ENCODE results near the gene PLIN5. TPM values are rescaled to one million over a fixed set of nuclear protein-coding genes. Genes with fewer than 3 reads are reported as not detected.
A peak's percentile ranks its signal among the peaks of the same experiment; 100 is the strongest.

Gene PLIN5
- total and polyA plus RNA-seq, 10 donors: 0.82 to 18.4 (median 7.5) TPM

GRCh38 chr19:4557971-4558941, 23.2 kb upstream of the PLIN5 start:
- WGBS, 5 donors: 25 to 31% (median 28%) methylated on average over 34 to 44 of the region's 44 CpGs
- Histone ChIP-seq H3K4me1 (peaks cover 0 to 75% (median 38%) of the 10 kb centered on the region in 6 donors), H3K27ac (peak overlapping the region; percentile 48 to 85 (median 74)), H3K27me3 (replicated peaks in 1 of 7) (peaks cover 0 to 8% (median 0%) of the 10 kb centered on the region in 7 donors), H3K36me3 (peaks cover 0 to 32% (median 0%) of the 10 kb centered on the region in 6 donors), H3K4me3 (peak overlapping the region; percentile 24 to 72 (median 44)), H3K9me3 (no peaks in the 10 kb centered on the region)
- intact Hi-C loops (cut with DNase I; ENCODE audit: low total_unique reads): no loop called here
- DNase-seq: peak; percentile 85
- TF ChIP-seq POLR2A (IDR thresholded peaks at IDR 0.05) (no peak), POLR2AphosphoS5 (IDR thresholded peaks at IDR 0.05) (peak in 2 of 3 donors; percentile 18 to 73)
- TF ChIP-seq, protein P1, sequence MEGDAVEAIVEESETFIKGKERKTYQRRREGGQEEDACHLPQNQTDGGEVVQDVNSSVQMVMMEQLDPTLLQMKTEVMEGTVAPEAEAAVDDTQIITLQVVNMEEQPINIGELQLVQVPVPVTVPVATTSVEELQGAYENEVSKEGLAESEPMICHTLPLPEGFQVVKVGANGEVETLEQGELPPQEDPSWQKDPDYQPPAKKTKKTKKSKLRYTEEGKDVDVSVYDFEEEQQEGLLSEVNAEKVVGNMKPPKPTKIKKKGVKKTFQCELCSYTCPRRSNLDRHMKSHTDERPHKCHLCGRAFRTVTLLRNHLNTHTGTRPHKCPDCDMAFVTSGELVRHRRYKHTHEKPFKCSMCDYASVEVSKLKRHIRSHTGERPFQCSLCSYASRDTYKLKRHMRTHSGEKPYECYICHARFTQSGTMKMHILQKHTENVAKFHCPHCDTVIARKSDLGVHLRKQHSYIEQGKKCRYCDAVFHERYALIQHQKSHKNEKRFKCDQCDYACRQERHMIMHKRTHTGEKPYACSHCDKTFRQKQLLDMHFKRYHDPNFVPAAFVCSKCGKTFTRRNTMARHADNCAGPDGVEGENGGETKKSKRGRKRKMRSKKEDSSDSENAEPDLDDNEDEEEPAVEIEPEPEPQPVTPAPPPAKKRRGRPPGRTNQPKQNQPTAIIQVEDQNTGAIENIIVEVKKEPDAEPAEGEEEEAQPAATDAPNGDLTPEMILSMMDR (IDR thresholded peaks at IDR 0.05 in 8 of 11, conservative IDR thresholded peaks at IDR 0.05 in 3 of 11): peak; percentile 87 to 99 (median 97)

- peaks cover 0 to 41% (median 0%) of the 10 kb centered on the region in 6 donors for H3K36me3 ChIP-seq
- 69 to 85% (median 73%) methylated on average over 30 to 33 of the region's 33 CpGs for WGBS, 5 donors
- no peaks in the 10 kb centered on the region for H3K9me3 ChIP-seq
- H3K27ac ChIP-seq: peak overlapping the region; percentile 48 to 85 (median 74)
- peaks cover 0 to 68% (median 33%) of the 10 kb centered on the region in 6 donors for H3K4me1 ChIP-seq
- intact Hi-C loops (cut with DNase I; ENCODE audit: low total_unique reads): no loop called here
- TF ChIP-seq, protein P1 (IDR thresholded peaks at IDR 0.05 in 8 of 11, conservative IDR thresholded peaks at IDR 0.05 in 3 of 11): peak in 6 of 11 experiments; percentile 8 to 49 (median 19)
- TF ChIP-seq POLR2AphosphoS5 (IDR thresholded peaks at IDR 0.05) (peak; percentile 67 to 83 (median 79)), POLR2A (IDR thresholded peaks at IDR 0.05) (no peak)
- peaks cover 0 to 9% (median 0%) of the 10 kb centered on the region in 7 donors for H3K27me3 ChIP-seq (replicated peaks in 1 of 7)
- H3K4me3 ChIP-seq: peak overlapping the region in 7 of 8 donors; percentile 24 to 72 (median 45)
- DNase-seq: peak; percentile 86
Observed at GRCh38 chr19:4557144-4557970, 22.3 kb upstream of the PLIN5 start.

- intact Hi-C loops (cut with DNase I; ENCODE audit: low total_unique reads): no loop called here
- Histone ChIP-seq H3K4me3 (peak overlapping the region in 2 of 8 donors; percentile 48 to 72), H3K27me3 (replicated peaks in 1 of 7) (peaks cover 0 to 16% (median 0%) of the 10 kb centered on the region in 7 donors), H3K27ac (peak overlapping the region in 6 of 8 donors; percentile 2 to 85 (median 78)), H3K36me3 (peaks cover 0 to 47% (median 0%) of the 10 kb centered on the region in 6 donors), H3K9me3 (no peaks in the 10 kb centered on the region), H3K4me1 (peaks cover 0 to 63% (median 30%) of the 10 kb centered on the region in 6 donors)
- TF ChIP-seq, protein P1 (IDR thresholded peaks at IDR 0.05 in 8 of 11, conservative IDR thresholded peaks at IDR 0.05 in 3 of 11): no peak
- TF ChIP-seq POLR2AphosphoS5 (IDR thresholded peaks at IDR 0.05): no peak
- no peak for TF ChIP-seq POLR2A (IDR thresholded peaks at IDR 0.05)
- no peak for DNase-seq
- 66 to 75% (median 72%) methylated on average over 21 to 25 of the region's 25 CpGs for WGBS, 5 donors
Observed at GRCh38 chr19:4556597-4557127, 21.6 kb upstream of the PLIN5 start.
